Heart right ventricle (tissue), 16 donors: ENCODE results near the gene ANKLE1. TPM values are rescaled to one million over a fixed set of nuclear protein-coding genes. Genes with fewer than 3 reads are reported as not detected.

Experiments
- ATAC-seq, 8 donors: fragments of 200-7000 bp; cut with Tn5 transposase; one replicate each; pipeline ENCODE4 v1.9.1; 2020; ENCODE audit warnings: mild to moderate bottlenecking in 8 of 8, moderate library complexity in 8 of 8, moderate number of reproducible peaks in 1 of 8
- DNase-seq, 2 donors: peaks; one replicate each; pipeline ENCODE4 v3.0.0-alpha.2; 2020
- H3K27ac ChIP-seq, 10 donors: fragments of 200-600 bp; sonication (generic) in 2 of 10; one replicate each; pipeline versions ENCODE4 v1.5.0 to v1.8.0; 2020 to 2022; ENCODE audit warnings: mild to moderate bottlenecking in 3 of 10
- H3K27me3 ChIP-seq, 7 donors: fragments of 200-600 bp; one replicate each; pipeline ENCODE4 v1.8.0; 2021 to 2022; ENCODE audit warnings: mild to moderate bottlenecking in 2 of 7
- H3K36me3 ChIP-seq, 9 donors: fragments of 200-600 bp; sonication (generic) in 1 of 9; one replicate each; pipeline versions ENCODE4 v1.5.0 to v1.8.0; 2020 to 2022; ENCODE audit warnings: mild to moderate bottlenecking in 2 of 9
- H3K4me1 ChIP-seq, 9 donors: fragments of 200-600 bp; sonication (generic) in 1 of 9; one replicate each; pipeline versions ENCODE4 v1.5.0 to v1.8.0; 2020 to 2022; ENCODE audit warnings: mild to moderate bottlenecking in 4 of 9
- H3K4me3 ChIP-seq, 10 donors: fragments of 200-600 bp; sonication (generic) in 2 of 10; one replicate each; pipeline versions ENCODE4 v1.5.0 to v1.8.0; 2020 to 2022; ENCODE audit warnings: mild to moderate bottlenecking in 7 of 10, moderate library complexity in 2 of 10
- H3K9me3 ChIP-seq, 11 donors: fragments of 200-600 bp in 10 of 11; sonication (generic) in 2 of 11; one replicate each; pipeline versions ENCODE4 v1.5.0 to v1.8.0; 2013 to 2022; ENCODE audit warnings: mild to moderate bottlenecking in 2 of 11, control low read depth in 1 of 11, moderate library complexity in 1 of 11
- WGBS, 2 donors: extraction: QIAGEN DNeasy Blood & Tissue Kit; methylation state at CpG; one replicate each; pipeline ENCODE4 v1.1.7; 2013; ENCODE audit warnings: inconsistent platforms in 1 of 2; 5-methylcytosine and 5-hydroxymethylcytosine counted together
- intact Hi-C, 10 donors: fragments of 100-400 bp; cut with DNase I; formaldehyde crosslinking; loops; one replicate each; pipeline versions ENCODE4 v1.11.1 to v1.14.2; 2022
- polyA plus RNA-seq, 2 donors: library from polyadenylated mRNA; stranded (reverse); fragments of 200-250 nt; gene quantifications; one replicate each; pipeline ENCODE4 v1.2.3, GENCODE V29; 2013
- total RNA-seq, 10 donors: library from RNA; stranded (reverse); fragmentation: NEBNext Ultra II Directional in 3 of 10; extraction: Animal tissue kit (Norgen Biotek cat#: 25700) in 3 of 10; gene quantifications; one replicate each; pipeline versions ENCODE4 v1.2.1 to v1.2.4, GENCODE V29; 2021 to 2023
- TF ChIP-seq, protein P1 (sequence below), 9 donors: fragments of 200-600 bp; sonication (generic) in 2 of 9; IDR thresholded peaks; one replicate each; pipeline versions ENCODE4 v1.5.0 to v1.8.0; 2021 to 2022; ENCODE audit warnings: antibody characterized with exemption in 9 of 9, mild to moderate bottlenecking in 5 of 9, moderate library complexity in 1 of 9
- donor health status: Arrhythmogenic right ventricular cardiomyopathy.
- donor health status: ischemic (EF 13 %, LVEDD 7.1; RV severe dilation, severe dysfunction).
- donor health status: healthy with polysubstance abuse.
- donor health status: DM: no; HTN: yes; CAD: no.
- donor health status: DM: no; HTN: no; CAD: no.
- donor health status: ischemic (EF 25% LVEDD 6.9; RV normal size, moderate dysfunction).
- donor health status: ischemic (EF 25% LVEDD 5.7; RV mildly dilated, moderate dysfunction).
- donor health status: healthy.
- donor health status: DM: yes; HTN: yes; CAD: no.
- donor health status: Ischemic cardiomyopathy.
- donor health status: ischemic (EF 35%, LVEDD 5.7; RV mildly dilated, moderate dysfunction).
- donor health status: nonischemic (EF 11% LVEDD 7.7; RV severe dilation, severe dysfunction).
- donor health status: DM: yes; HTN: yes; CAD: no.
- donor health status: PGD.
- donor health status: ischemic (EF 29% LVEDD 5.4; RV normal size, mild dysfunction).
- donor health status: nonischemic (EF 23%, LVEDD 6.1; RV moderate dilation, normal function).

ANKLE1 gene
- total and polyA plus RNA-seq, 12 donors: 0.09 to 0.85 (median 0.19) TPM; not detected in 2

DNA sequence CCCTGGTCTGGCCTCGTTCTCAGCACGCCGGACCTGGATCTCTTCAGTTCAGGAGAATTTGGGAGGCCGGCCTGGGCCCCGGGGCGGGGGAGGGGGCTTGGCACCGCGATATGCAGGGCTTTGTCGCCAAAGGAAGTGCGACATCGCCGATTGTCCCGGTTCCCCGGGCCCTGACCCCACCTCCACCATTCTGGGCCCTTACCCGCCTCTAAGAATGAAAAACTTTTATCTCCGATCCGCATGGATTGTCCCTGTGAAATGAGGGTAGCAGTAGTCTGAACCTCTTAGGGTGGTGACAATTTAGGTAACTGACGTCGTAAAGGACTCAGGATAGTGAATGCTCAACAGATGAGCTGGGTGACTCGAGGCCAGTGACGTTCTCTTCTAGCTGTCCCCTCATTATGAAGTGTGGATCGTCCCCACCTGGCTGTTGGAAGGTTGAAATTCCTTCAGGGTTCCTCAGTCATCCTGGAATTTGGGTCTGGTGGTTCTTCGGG lies 28.3 kb downstream of the ANKLE1 start:
- DNase-seq (no peak), ATAC-seq (no peak)
- Histone ChIP-seq H3K4me3 (peak overlapping the region; percentile 82 to 97 (median 89)), H3K27me3 (no peaks in the 10 kb centered on the region), H3K4me1 (peaks cover 8 to 58% (median 44%) of the 10 kb centered on the region in 9 donors), H3K36me3 (peaks cover 0 to 25% (median 9%) of the 10 kb centered on the region in 9 donors), H3K9me3 (no peaks in the 10 kb centered on the region), H3K27ac (peak overlapping the region in 9 of 10 donors; percentile 71 to 89 (median 80))
- intact Hi-C loops: loop anchor here in 1 of 10 donors (5.0 kb wide), 1 partner anchor 157 kb away; no protein-coding TSS in a partner anchor
- 7 to 8% methylated on average over 23 of the region's 23 CpGs for WGBS, 2 donors
- TF ChIP-seq, protein P1, sequence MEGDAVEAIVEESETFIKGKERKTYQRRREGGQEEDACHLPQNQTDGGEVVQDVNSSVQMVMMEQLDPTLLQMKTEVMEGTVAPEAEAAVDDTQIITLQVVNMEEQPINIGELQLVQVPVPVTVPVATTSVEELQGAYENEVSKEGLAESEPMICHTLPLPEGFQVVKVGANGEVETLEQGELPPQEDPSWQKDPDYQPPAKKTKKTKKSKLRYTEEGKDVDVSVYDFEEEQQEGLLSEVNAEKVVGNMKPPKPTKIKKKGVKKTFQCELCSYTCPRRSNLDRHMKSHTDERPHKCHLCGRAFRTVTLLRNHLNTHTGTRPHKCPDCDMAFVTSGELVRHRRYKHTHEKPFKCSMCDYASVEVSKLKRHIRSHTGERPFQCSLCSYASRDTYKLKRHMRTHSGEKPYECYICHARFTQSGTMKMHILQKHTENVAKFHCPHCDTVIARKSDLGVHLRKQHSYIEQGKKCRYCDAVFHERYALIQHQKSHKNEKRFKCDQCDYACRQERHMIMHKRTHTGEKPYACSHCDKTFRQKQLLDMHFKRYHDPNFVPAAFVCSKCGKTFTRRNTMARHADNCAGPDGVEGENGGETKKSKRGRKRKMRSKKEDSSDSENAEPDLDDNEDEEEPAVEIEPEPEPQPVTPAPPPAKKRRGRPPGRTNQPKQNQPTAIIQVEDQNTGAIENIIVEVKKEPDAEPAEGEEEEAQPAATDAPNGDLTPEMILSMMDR (IDR thresholded peaks at IDR 0.05): no peak

DNA sequence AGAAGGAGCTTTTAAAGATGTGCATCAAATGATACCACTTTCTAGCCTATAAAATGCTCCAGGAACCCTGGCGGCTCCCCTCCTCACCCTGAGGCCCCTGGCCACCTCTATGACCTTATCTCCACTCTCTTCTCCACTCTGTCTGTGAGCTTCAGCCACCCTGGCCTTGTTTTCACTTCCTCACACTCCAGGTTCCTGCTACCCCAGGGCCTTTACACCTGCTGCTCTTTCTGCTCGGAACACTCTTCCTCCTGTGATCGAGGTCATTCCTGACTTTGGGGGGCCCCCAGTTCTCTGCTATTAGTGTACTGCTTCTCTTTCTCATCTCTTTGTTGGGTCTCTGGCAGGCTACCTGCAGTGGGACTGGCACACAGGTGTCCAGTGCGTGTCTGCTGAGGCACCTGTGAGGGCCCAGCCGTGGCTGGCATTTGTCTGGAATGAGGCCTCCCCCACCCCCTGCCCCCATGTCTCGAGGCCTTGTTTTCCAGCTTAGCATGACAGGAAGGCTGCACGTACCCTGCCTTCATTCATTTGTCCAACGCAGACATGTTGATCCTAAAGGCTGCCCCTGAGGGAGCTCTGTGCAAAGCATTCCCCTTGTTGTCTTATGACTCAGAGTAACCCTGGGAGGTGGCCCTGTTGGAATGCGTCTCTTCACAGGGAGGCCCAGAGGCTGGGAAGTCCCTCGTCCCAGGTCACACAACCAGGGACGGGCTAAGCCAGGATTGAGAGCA lies 29.9 kb downstream of the ANKLE1 start:
- TF ChIP-seq, protein P1 (IDR thresholded peaks at IDR 0.05): no peak
- intact Hi-C loops: no loop called here
- ATAC-seq (no peak), DNase-seq (no peak)
- Histone ChIP-seq H3K27ac (no peak overlapping the region), H3K4me3 (no peak overlapping the region), H3K9me3 (no peaks in the 10 kb centered on the region), H3K4me1 (peaks cover 5 to 50% (median 31%) of the 10 kb centered on the region in 9 donors), H3K27me3 (no peaks in the 10 kb centered on the region), H3K36me3 (peaks cover 0 to 40% (median 17%) of the 10 kb centered on the region in 9 donors)
- 72% methylated on average over 11 of the region's 11 CpGs for WGBS, 2 donors

DNA sequence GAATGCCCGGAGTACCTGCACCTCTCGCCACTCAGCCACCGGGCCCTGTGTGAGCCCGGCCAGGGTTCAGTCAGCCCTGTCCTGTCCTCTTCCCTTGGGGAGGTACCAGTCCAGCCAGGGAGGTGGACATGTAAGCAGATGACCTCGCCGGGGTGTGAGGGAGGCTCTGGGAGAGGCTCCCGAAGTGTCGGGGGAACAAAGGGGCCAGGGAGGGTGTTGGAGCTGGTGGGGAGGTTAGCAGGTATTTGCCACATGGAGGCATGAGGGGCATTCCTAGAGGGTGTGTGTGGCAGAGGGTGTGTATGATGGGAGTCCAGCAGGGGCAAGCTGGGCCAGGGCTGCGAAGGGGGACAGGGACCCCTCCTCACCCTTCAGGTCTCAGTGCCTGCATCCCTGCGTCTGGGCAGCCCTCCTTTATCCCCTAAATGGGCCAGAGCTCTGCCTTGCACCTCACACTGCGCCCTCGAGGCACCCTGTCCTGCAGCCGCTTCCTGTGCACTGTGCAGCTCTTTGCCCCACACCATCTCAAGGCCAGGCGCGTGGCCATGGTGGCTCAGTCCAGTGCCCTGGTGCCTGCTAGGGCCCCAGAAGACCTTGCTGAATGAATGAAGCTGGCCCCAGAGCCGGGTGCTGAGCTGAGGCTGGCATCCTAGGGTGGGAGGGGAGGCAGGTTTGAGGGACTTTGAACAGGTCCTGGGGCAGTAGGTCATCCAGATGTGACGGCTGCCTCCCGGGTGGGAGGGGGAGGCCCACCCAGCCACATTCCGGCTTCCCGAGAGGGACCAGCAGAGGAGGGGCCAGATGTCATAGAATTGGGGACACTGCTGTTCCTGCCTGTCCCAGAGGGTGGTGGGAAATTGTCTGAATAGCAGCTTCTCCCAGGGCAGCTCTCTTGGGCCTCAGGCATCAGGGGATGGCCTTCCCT lies 30.8 kb downstream of the ANKLE1 start:
- ATAC-seq: no peak
- Histone ChIP-seq H3K27me3 (no peaks in the 10 kb centered on the region), H3K9me3 (no peaks in the 10 kb centered on the region), H3K4me1 (peaks cover 5 to 42% (median 28%) of the 10 kb centered on the region in 9 donors), H3K27ac (no peak overlapping the region), H3K36me3 (peaks cover 0 to 46% (median 21%) of the 10 kb centered on the region in 9 donors), H3K4me3 (no peak overlapping the region)
- intact Hi-C loops: no loop called here
- WGBS, 2 donors: 85 to 86% methylated on average over 20 of the region's 20 CpGs
- DNase-seq: no peak
- TF ChIP-seq, protein P1 (IDR thresholded peaks at IDR 0.05): no peak

DNA sequence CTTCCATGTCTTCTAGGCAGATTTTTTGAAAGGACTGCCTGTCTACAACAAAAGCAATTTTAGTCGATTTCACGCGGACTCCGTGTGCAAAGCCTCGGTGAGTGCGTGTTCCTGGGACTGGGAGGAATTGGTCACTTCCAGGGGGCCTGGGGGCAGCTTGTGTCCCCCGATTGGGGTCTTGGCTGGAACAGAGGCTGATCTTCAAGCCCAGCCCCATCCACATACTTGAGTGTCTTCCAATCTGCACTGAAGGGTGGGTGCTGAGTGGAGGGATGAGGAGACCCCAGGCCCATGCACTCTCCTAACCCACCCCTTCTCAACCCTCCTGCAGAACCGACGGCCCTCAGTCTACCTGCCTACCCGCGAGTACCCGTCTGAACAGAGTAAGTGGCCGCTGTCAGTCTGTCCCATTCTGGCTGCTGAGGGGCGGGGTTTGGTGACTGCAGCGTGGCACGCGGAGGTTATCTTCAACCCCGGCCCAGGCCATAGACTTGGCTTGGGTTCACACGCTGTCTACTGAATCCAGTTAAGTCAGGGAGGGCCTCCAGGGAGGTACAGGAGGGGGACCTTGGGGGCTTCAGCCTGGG lies 32.4 kb downstream of the ANKLE1 start:
- intact Hi-C loops: no loop called here

More for the DNA sequence above, 32.4 kb downstream of the ANKLE1 start:
- no peak overlapping the region for H3K4me3 ChIP-seq
- TF ChIP-seq, protein P1 (IDR thresholded peaks at IDR 0.05): no peak
- 90 to 92% methylated on average over 19 of the region's 19 CpGs for WGBS, 2 donors
- ATAC-seq (no peak), DNase-seq (no peak)
- H3K27ac ChIP-seq: no peak overlapping the region
- peaks cover 0 to 61% (median 21%) of the 10 kb centered on the region in 9 donors for H3K36me3 ChIP-seq
- H3K9me3 ChIP-seq: no peaks in the 10 kb centered on the region
- H3K27me3 ChIP-seq: no peaks in the 10 kb centered on the region
- H3K4me1 ChIP-seq: peaks cover 5 to 29% (median 25%) of the 10 kb centered on the region in 9 donors
